IMR-90 (cell line): ENCODE data around the gene PDCD11. TPM values are rescaled to one million over a fixed set of nuclear protein-coding genes. Genes with fewer than 3 reads are reported as not detected.

Source experiments
- ATAC-seq: fragments of 200-7000 bp; cut with Tn5 transposase; 2 replicates; pipeline ENCODE4 v1.9.1; 2020; ENCODE audit warnings: low read depth, mild to moderate bottlenecking, moderate library complexity
- BruUV-seq: library from RNA; stranded (reverse); fragments of 400-500 nt; replicated peaks from 2 replicates; lab custom pipeline; 2021; lab: Mats Ljungman, UMichigan
- CTCF ChIA-PET: fragments of 300-600 bp; formaldehyde crosslinking; extraction: SDS; loops from one replicate; lab custom pipeline; 2021; ENCODE audit warnings: antibody characterized with exemption; lab: Yijun Ruan, JAX
- POLR2A ChIA-PET: fragments of 300-600 bp; sonication (Branson Sonifier 250); formaldehyde crosslinking; loops from one replicate; lab custom pipeline; 2022; ENCODE audit warnings: antibody characterized with exemption; ENCODE audit not compliant: unreplicated experiment; lab: Charles Lee
- DNase-seq: peaks from one replicate; pipeline ENCODE4 v3.0.0; 2013
- H2AFZ ChIP-seq: replicated peaks from 2 replicates; pipeline ENCODE3; 2013; ENCODE audit warnings: low read length, mild to moderate bottlenecking; ENCODE audit not compliant: poor library complexity
- H2AK5ac ChIP-seq: 2 replicates; pipeline ENCODE4 v1.6.1; 2013; ENCODE audit warnings: low read depth, low read length, inconsistent platforms
- H2AK9ac ChIP-seq: replicated peaks from 2 replicates; pipeline ENCODE3; 2013; ENCODE audit warnings: mild to moderate bottlenecking, low read depth, low read length, moderate library complexity; ENCODE audit not compliant: poor library complexity
- H2BK120ac ChIP-seq: 2 replicates; pipeline ENCODE4 v1.6.1; 2013; ENCODE audit warnings: low read depth, low read length, inconsistent platforms
- H2BK15ac ChIP-seq: 3 replicates; pipeline ENCODE4 v1.6.1; 2013; ENCODE audit warnings: low read depth, low read length, inconsistent platforms
- H2BK20ac ChIP-seq: 2 replicates; pipeline ENCODE4 v1.6.1; 2013; ENCODE audit warnings: low read depth, mild to moderate bottlenecking, inconsistent platforms, low read length, moderate library complexity
- H2BK5ac ChIP-seq: 2 replicates; pipeline ENCODE4 v1.6.1; 2013; ENCODE audit warnings: mild to moderate bottlenecking, low read depth, low read length, inconsistent platforms; ENCODE audit not compliant: poor library complexity, severe bottlenecking
- H3K14ac ChIP-seq: replicated peaks from 2 replicates; pipeline ENCODE4 v1.6.1; 2013; ENCODE audit warnings: low read depth, low read length, inconsistent platforms
- H3K18ac ChIP-seq: 2 replicates; pipeline ENCODE4 v1.6.1; 2013; ENCODE audit warnings: low read depth, low read length, control low read depth
- H3K23ac ChIP-seq: 2 replicates; pipeline ENCODE4 v1.6.1; 2013; ENCODE audit warnings: low read depth, low read length, inconsistent platforms
- H3K27ac ChIP-seq: 2 replicates; pipeline ENCODE4 v1.5.1; 2013; ENCODE audit warnings: mild to moderate bottlenecking, control low read depth, low read length; ENCODE audit not compliant: insufficient read depth
- H3K27me3 ChIP-seq: 2 replicates; pipeline ENCODE4 v1.6.1; 2013; ENCODE audit warnings: low read length; ENCODE audit not compliant: control insufficient read depth, insufficient read depth
- H3K36me3 ChIP-seq: 2 replicates; pipeline ENCODE4 v1.6.1; 2013; ENCODE audit warnings: low read length, mixed read lengths; ENCODE audit not compliant: control insufficient read depth, insufficient read depth
- H3K4ac ChIP-seq: 2 replicates; pipeline ENCODE4 v1.6.1; 2013; ENCODE audit warnings: low read depth, low read length, inconsistent platforms
- H3K4me1 ChIP-seq: 2 replicates; pipeline ENCODE4 v1.6.1; 2013; ENCODE audit warnings: low read length, mixed read lengths; ENCODE audit not compliant: control insufficient read depth, insufficient read depth
- H3K4me2 ChIP-seq: 2 replicates; pipeline ENCODE4 v1.6.1; 2013; ENCODE audit warnings: low read depth, mild to moderate bottlenecking, control low read depth, low read length, moderate library complexity
- H3K4me3 ChIP-seq: 2 replicates; pipeline ENCODE4 v1.5.1; 2013; ENCODE audit warnings: low read depth, mild to moderate bottlenecking, control low read depth, low read length, moderate library complexity; ENCODE audit not compliant: insufficient read depth
- H3K56ac ChIP-seq: 2 replicates; pipeline ENCODE4 v1.6.1; 2013; ENCODE audit warnings: low read length, inconsistent platforms; ENCODE audit not compliant: insufficient read depth; ENCODE audit errors: extremely low read depth
- H3K79me1 ChIP-seq, 2 experiments: 2 replicates each; pipeline ENCODE4 v1.6.1; 2013; ENCODE audit warnings: low read length in 2 of 2, inconsistent platforms in 1 of 2, low read depth in 1 of 2
- H3K9ac ChIP-seq: 2 replicates; pipeline ENCODE4 v1.6.1; 2013; ENCODE audit warnings: low read depth, low read length, control low read depth
- H3K9me1 ChIP-seq: 2 replicates; pipeline ENCODE4 v1.6.1; 2013; ENCODE audit warnings: low read length, inconsistent platforms; ENCODE audit not compliant: insufficient read depth
- H3K9me3 ChIP-seq: 2 replicates; pipeline ENCODE4 v1.6.1; 2013; ENCODE audit warnings: low read length; ENCODE audit not compliant: control insufficient read depth, insufficient read depth
- H4K20me1 ChIP-seq: 2 replicates; pipeline ENCODE4 v1.6.1; 2013; ENCODE audit warnings: low read length, inconsistent platforms; ENCODE audit not compliant: insufficient read depth
- H4K5ac ChIP-seq: 2 replicates; pipeline ENCODE4 v1.6.1; 2013; ENCODE audit warnings: mild to moderate bottlenecking, low read depth, low read length, control low read depth
- H4K8ac ChIP-seq, 2 experiments: 2 replicates each; pipeline ENCODE4 v1.6.1; 2013; ENCODE audit warnings: low read depth in 2 of 2, low read length in 2 of 2, control low read depth in 1 of 2, inconsistent platforms in 1 of 2
- H4K91ac ChIP-seq: 2 replicates; pipeline ENCODE4 v1.6.1; 2013; ENCODE audit warnings: low read depth, low read length, inconsistent platforms; ENCODE audit not compliant: insufficient read depth
- CEBPB ChIP-seq: IDR thresholded peaks from 2 replicates; pipeline ENCODE4 v1.6.1; 2012; ENCODE audit warnings: low read depth, low read length, improper control_type of control experiment
- MAFK ChIP-seq: IDR thresholded peaks from 2 replicates; pipeline ENCODE4 v1.6.1; 2012; ENCODE audit warnings: low read depth, low read length, improper control_type of control experiment
- MXI1 ChIP-seq: IDR thresholded peaks from 2 replicates; pipeline ENCODE4 v1.6.1; 2012; ENCODE audit warnings: low read depth, mild to moderate bottlenecking, low read length, moderate library complexity, borderline replicate concordance
- RAD21 ChIP-seq: IDR thresholded peaks from 2 replicates; pipeline ENCODE4 v1.6.1; 2012; ENCODE audit warnings: low read length, improper control_type of control experiment
- RFX5 ChIP-seq: IDR thresholded peaks from 2 replicates; pipeline ENCODE4 v1.8.0; 2012; ENCODE audit warnings: low read depth, mild to moderate bottlenecking, low read length, moderate library complexity
- SMC3 ChIP-seq: fragments of 150-350 bp; IDR thresholded peaks from 2 replicates; pipeline ENCODE4 v1.6.1; 2016; ENCODE audit warnings: low read depth, mild to moderate bottlenecking, antibody characterized with exemption, low read length, moderate library complexity
- WGBS, 2 experiments: methylation state at CpG; one replicate each; pipeline versions ENCODE4 v1.1.5 to v1.1.7; 2013; ENCODE audit warnings: missing lambda C conversion rate in 2 of 2; ENCODE audit not compliant: insufficient read length in 1 of 2; ENCODE audit errors: extremely low coverage in 2 of 2; 5-methylcytosine and 5-hydroxymethylcytosine counted together
- dilution Hi-C: fragments of 300-500 bp; cut with HindIII; formaldehyde crosslinking; loops from one replicate; pipeline ENCODE4 v1.14.3; 2018; ENCODE audit warnings: low sequenced_read_pairs; ENCODE audit not compliant: unreplicated experiment
- in situ Hi-C: fragments of 300-500 bp; cut with MboI; formaldehyde crosslinking; loops from 3 replicates; pipeline ENCODE4 v1.14.3; 2019; ENCODE audit warnings: low sequenced_read_pairs, inconsistent platforms, mixed read lengths
- intact Hi-C: fragments of 100-400 bp; cut with micrococcal nuclease; formaldehyde crosslinking; loops from 2 replicates; pipeline ENCODE4 v1.10.0; 2022
- polyA plus RNA-seq, 3 experiments: library from polyadenylated mRNA; depleted of rRNA; stranded (reverse); fragments of >200 nt; gene quantifications; 2 replicates each; pipeline ENCODE4 v1.2.3, GENCODE V29; 2012; ENCODE audit warnings: low replicate concordance in 1 of 3
- total RNA-seq: library from RNA; depleted of rRNA; stranded (reverse); fragments of >200 nt; gene quantifications from 2 replicates; pipeline ENCODE4 v1.2.3, GENCODE V29; 2012
- TF ChIP-seq, protein P1 (sequence below): conservative IDR thresholded peaks from 2 replicates; pipeline ENCODE4 v1.5.1; 2012; ENCODE audit warnings: mild to moderate bottlenecking, low read depth, low read length, improper control_type of control experiment
- TF ChIP-seq, protein P2 (sequence below): fragments of 150-350 bp; IDR thresholded peaks from 2 replicates; pipeline ENCODE4 v1.6.1; 2016; ENCODE audit warnings: low read depth, mild to moderate bottlenecking, low read length, moderate library complexity, borderline replicate concordance

The PDCD11 gene
- total and polyA plus RNA-seq, 2 of the 4 experiments (the other 2 are of a cell fraction), result 20.4 to 56.8 TPM

DNA sequence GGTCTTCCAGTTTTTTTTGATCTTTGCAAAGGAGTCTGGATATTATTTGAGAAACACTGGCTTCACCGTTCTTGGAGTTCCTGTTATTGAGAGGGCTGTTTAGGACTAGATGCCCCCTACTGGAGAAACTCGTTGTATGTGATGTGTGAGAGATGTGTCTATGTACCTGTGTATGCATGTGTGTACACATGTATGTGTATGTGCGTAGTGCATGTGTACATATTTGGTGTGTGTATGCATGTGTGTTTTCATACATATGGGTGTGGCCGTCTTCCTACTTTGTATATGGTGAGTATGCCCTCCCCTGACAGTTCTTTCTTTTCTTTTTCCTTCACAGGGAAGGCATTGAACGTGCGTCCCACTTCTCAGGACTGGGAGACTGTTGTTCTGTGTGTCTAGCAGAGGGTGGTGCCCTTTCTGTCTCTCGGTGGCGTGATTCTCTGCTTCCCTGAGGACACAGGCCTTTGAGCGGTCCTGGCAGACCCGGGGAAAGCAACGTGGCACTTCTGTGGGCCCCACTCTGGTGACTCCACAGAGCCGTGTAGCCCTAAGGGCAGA lies 85.6 kb downstream of the PDCD11 start:
- no peak overlapping the region for H3K27ac ChIP-seq
- H3K36me3 ChIP-seq, result no peaks in the 10 kb centered on the region
- ATAC-seq (peak; percentile 76), DNase-seq (peak; percentile 69)
- H3K4ac ChIP-seq, result no peak overlapping the region
- no peaks in the 10 kb centered on the region; the same call in 1 of the 2 replicates for H3K4me1 ChIP-seq
- H2AFZ ChIP-seq, result peak overlapping the region; percentile 59
- no peak overlapping the region for H3K4me2 ChIP-seq
- H3K56ac ChIP-seq, result no peak overlapping the region
- H3K9me1 ChIP-seq, result peaks cover 4% of the 10 kb centered on the region; the same call in 1 of the 2 replicates
- intact Hi-C loops, result loop anchor here (10.0 kb wide), 1 partner anchor 647 kb away; the partner anchor contains the start of gene CYP17A1
- no peak overlapping the region for H3K23ac ChIP-seq
- TF ChIP-seq MXI1 (no peak), SMC3 (peak; percentile 55), MAFK (no peak), RAD21 (peak; percentile 48), RFX5 (no peak), CEBPB (no peak)
- TF ChIP-seq, protein P1, sequence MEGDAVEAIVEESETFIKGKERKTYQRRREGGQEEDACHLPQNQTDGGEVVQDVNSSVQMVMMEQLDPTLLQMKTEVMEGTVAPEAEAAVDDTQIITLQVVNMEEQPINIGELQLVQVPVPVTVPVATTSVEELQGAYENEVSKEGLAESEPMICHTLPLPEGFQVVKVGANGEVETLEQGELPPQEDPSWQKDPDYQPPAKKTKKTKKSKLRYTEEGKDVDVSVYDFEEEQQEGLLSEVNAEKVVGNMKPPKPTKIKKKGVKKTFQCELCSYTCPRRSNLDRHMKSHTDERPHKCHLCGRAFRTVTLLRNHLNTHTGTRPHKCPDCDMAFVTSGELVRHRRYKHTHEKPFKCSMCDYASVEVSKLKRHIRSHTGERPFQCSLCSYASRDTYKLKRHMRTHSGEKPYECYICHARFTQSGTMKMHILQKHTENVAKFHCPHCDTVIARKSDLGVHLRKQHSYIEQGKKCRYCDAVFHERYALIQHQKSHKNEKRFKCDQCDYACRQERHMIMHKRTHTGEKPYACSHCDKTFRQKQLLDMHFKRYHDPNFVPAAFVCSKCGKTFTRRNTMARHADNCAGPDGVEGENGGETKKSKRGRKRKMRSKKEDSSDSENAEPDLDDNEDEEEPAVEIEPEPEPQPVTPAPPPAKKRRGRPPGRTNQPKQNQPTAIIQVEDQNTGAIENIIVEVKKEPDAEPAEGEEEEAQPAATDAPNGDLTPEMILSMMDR, result peak; percentile 59
- TF ChIP-seq, protein P2, sequence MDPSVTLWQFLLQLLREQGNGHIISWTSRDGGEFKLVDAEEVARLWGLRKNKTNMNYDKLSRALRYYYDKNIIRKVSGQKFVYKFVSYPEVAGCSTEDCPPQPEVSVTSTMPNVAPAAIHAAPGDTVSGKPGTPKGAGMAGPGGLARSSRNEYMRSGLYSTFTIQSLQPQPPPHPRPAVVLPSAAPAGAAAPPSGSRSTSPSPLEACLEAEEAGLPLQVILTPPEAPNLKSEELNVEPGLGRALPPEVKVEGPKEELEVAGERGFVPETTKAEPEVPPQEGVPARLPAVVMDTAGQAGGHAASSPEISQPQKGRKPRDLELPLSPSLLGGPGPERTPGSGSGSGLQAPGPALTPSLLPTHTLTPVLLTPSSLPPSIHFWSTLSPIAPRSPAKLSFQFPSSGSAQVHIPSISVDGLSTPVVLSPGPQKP, result no peak
- H3K9ac ChIP-seq, result no peak overlapping the region
- H4K8ac ChIP-seq, result no peak overlapping the region
- H2BK15ac ChIP-seq, result no peak overlapping the region
- no peaks in the 10 kb centered on the region for H4K20me1 ChIP-seq
- H2BK20ac ChIP-seq, result no peak overlapping the region
- H2AK5ac ChIP-seq, result no peak overlapping the region
- H4K5ac ChIP-seq, result no peak overlapping the region
- CTCF ChIA-PET, result no interaction called here
- no peaks in the 10 kb centered on the region for H3K79me1 ChIP-seq
- H3K27me3 ChIP-seq, result peaks cover 23% of the 10 kb centered on the region
- H2AK9ac ChIP-seq, result no peak overlapping the region
- H4K91ac ChIP-seq, result no peak overlapping the region
- BruUV-seq, result no TSS peak
- no peak overlapping the region for H2BK5ac ChIP-seq
- dilution Hi-C loops, result no loop called here
- H3K4me3 ChIP-seq, result no peak overlapping the region
- POLR2A ChIA-PET, result no interaction called here
- no peak overlapping the region for H3K18ac ChIP-seq
- no peaks in the 10 kb centered on the region for H3K9me3 ChIP-seq
- H3K14ac ChIP-seq, result no peak overlapping the region
- 90% methylated on average over 2 of the region's 12 CpGs; no CpG with 5 or more reads in 1 of the 2 experiments for WGBS, 2 experiments
- in situ Hi-C loops, result no loop called here
- H2BK120ac ChIP-seq, result no peak overlapping the region
